DOHH2 (cell line): ENCODE data around the gene CLCN7.

Source experiments
- H3F3A ChIP-seq: fragments of 200-600 bp; sonication (generic), shearing (Covaris generic); 2 replicates; pipeline ENCODE4 v1.6.0; 2016; ENCODE audit warnings: antibody characterized with exemption, mild to moderate bottlenecking; ENCODE audit not compliant: control insufficient read depth, insufficient read depth
- H3K27ac ChIP-seq: fragments of 200-600 bp; sonication (generic); 2 replicates; pipeline ENCODE4 v1.5.1; 2014; ENCODE audit warnings: low read depth, mild to moderate bottlenecking, low read length, moderate library complexity
- H3K27me3 ChIP-seq: fragments of 200-600 bp; sonication (generic); 2 replicates; pipeline ENCODE4 v1.6.1; 2014; ENCODE audit warnings: mild to moderate bottlenecking, low read length, mixed read lengths; ENCODE audit not compliant: control insufficient read depth
- H3K36me3 ChIP-seq: fragments of 200-600 bp; sonication (generic); 2 replicates; pipeline ENCODE4 v1.6.1; 2014; ENCODE audit warnings: mild to moderate bottlenecking, low read length, moderate library complexity, mixed read lengths; ENCODE audit not compliant: control insufficient read depth
- H3K4me1 ChIP-seq: fragments of 200-600 bp; sonication (generic); 2 replicates; pipeline ENCODE4 v1.6.1; 2014; ENCODE audit warnings: mild to moderate bottlenecking, low read length, mixed read lengths; ENCODE audit not compliant: control insufficient read depth
- H3K4me2 ChIP-seq: fragments of 200-600 bp; sonication (generic); 2 replicates; pipeline ENCODE4 v1.6.0; 2014; ENCODE audit warnings: mild to moderate bottlenecking, low read length, moderate library complexity
- H3K4me3 ChIP-seq: fragments of 200-600 bp; sonication (generic); 2 replicates; pipeline ENCODE4 v1.5.1; 2014; ENCODE audit warnings: mild to moderate bottlenecking, low read length, mixed read lengths
- H3K79me2 ChIP-seq: fragments of 200-600 bp; sonication (generic); 2 replicates; pipeline ENCODE4 v1.6.1; 2014; ENCODE audit warnings: mild to moderate bottlenecking, low read length, mixed read lengths; ENCODE audit not compliant: control insufficient read depth
- H3K9me2 ChIP-seq: fragments of 200-600 bp; sonication (generic); replicated peaks from 2 replicates; pipeline ENCODE4 v1.6.1; 2014; ENCODE audit warnings: mild to moderate bottlenecking, low read length, mixed read lengths; ENCODE audit not compliant: control insufficient read depth
- H3K9me3 ChIP-seq: fragments of 200-600 bp; sonication (generic); 2 replicates; pipeline ENCODE4 v1.6.1; 2014; ENCODE audit warnings: antibody characterized with exemption, low read length, mixed read lengths; ENCODE audit not compliant: control insufficient read depth, insufficient read depth
- H4K20me1 ChIP-seq: fragments of 200-600 bp; sonication (generic); 2 replicates; pipeline ENCODE4 v1.6.0; 2014; ENCODE audit warnings: low read depth, mild to moderate bottlenecking, antibody characterized with exemption, low read length, moderate library complexity; ENCODE audit not compliant: control insufficient read depth, insufficient read depth
- EZH2phosphoT487 ChIP-seq: fragments of 200-600 bp; sonication (generic); IDR thresholded peaks from 2 replicates; pipeline ENCODE4 v1.6.1; 2017; ENCODE audit warnings: borderline replicate concordance, mild to moderate bottlenecking, antibody characterized with exemption, low read length, moderate library complexity, mixed read lengths
- TF ChIP-seq, protein P1 (sequence below): fragments of 200-600 bp; sonication (generic); IDR thresholded peaks from one replicate; pipeline ENCODE4 v1.5.1; 2014; ENCODE audit warnings: antibody characterized with exemption, mild to moderate bottlenecking, low read depth, low read length; ENCODE audit not compliant: poor library complexity, severe bottlenecking

Gene CLCN7

DNA sequence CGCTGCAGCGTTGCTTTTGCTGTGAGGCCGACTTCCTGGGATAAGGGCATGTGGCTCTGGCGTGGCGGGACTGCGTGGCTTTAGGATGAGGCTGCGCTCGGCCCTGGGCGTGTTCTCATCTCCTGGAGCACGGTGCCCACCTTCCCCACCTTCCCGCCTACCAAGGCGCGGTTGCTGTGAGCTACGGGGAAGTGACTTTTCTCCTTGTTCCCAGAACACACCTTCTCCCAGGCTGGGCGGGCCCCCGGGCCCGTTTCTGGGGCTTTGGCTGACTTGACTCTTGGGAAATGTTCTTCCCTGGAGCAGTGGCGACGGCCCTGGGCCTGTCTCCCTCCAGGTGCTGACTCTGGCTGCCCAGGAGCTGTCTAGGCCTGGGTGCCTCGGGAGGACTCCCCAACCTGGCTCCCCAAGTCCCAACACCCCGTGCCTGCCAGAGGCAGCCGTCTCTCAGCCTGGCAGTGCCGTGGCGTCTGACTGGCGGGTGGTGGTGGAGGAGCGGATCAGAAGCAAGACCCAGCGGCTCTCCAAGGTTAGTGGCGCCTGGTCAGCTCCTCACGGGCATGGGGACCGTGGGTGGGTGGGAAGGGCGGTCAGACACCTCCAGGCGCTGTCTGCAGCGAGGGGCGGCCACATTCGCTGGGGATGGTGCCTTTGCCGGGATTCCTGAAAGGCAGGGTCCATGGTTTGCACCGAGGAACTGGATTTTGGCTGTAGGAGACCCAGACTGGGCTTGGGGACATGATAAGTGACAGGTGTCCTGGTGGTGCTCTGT is 30.4 kb upstream of the CLCN7 start:
- Histone ChIP-seq H4K20me1 (no peaks in the 10 kb centered on the region), H3K4me3 (no peak overlapping the region), H3K36me3 (peaks cover 44% of the 10 kb centered on the region), H3K9me3 (no peaks in the 10 kb centered on the region), H3K27ac (no peak overlapping the region), H3K4me1 (no peaks in the 10 kb centered on the region), H3K79me2 (no peaks in the 10 kb centered on the region), H3F3A (no peaks in the 10 kb centered on the region), H3K27me3 (no peaks in the 10 kb centered on the region), H3K9me2 (no peaks in the 10 kb centered on the region), H3K4me2 (no peak overlapping the region)
- TF ChIP-seq EZH2phosphoT487: no peak
- TF ChIP-seq, protein P1, sequence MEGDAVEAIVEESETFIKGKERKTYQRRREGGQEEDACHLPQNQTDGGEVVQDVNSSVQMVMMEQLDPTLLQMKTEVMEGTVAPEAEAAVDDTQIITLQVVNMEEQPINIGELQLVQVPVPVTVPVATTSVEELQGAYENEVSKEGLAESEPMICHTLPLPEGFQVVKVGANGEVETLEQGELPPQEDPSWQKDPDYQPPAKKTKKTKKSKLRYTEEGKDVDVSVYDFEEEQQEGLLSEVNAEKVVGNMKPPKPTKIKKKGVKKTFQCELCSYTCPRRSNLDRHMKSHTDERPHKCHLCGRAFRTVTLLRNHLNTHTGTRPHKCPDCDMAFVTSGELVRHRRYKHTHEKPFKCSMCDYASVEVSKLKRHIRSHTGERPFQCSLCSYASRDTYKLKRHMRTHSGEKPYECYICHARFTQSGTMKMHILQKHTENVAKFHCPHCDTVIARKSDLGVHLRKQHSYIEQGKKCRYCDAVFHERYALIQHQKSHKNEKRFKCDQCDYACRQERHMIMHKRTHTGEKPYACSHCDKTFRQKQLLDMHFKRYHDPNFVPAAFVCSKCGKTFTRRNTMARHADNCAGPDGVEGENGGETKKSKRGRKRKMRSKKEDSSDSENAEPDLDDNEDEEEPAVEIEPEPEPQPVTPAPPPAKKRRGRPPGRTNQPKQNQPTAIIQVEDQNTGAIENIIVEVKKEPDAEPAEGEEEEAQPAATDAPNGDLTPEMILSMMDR: no peak

DNA sequence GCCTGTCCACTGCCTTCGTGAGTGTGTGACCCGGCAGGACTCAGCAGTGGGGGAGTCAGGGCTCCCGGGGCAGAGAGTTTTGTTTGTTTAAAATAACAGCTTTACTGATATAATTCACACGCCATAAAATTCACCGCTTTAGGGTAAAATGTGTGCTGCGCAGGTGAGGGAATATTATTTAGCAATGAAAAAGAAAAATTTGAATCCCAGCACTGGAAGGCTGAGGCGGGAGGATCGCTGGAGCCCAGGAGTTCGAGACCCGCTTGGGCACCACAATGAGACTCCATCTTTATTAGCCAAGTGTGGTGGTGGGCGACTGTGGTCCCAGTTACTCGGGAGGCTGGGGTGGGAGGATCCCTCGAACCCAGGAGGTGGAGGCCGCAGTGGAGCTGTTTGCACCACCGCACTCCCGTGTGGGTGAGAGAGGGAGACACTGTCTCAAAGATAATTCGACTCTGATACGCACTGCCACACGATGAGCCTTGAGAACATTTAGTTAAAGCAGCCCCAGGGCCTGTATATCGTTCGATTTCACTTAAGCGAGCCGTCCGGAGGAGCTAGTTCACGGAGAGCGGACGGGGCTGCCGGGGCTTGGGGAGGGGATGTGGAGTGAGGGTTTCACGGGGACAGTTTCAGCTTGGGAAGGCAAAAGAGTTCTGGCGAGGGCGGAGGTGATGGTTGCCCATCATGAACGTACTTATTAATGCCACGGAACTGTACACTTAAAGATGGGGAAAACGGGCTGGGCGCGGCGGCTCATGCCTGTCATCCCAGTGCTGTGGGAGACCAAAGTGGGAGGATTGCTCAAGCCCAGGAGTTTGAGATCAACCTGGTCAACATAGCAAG is 28.5 kb upstream of the CLCN7 start:
- Histone ChIP-seq H3K27me3 (no peaks in the 10 kb centered on the region), H3K27ac (no peak overlapping the region), H3K4me3 (no peak overlapping the region), H3K9me2 (no peaks in the 10 kb centered on the region), H4K20me1 (no peaks in the 10 kb centered on the region), H3K4me2 (no peak overlapping the region), H3K9me3 (no peaks in the 10 kb centered on the region), H3K79me2 (no peaks in the 10 kb centered on the region), H3F3A (no peaks in the 10 kb centered on the region), H3K4me1 (no peaks in the 10 kb centered on the region), H3K36me3 (peaks cover 54% of the 10 kb centered on the region)
- TF ChIP-seq, protein P1: no peak
- TF ChIP-seq EZH2phosphoT487: no peak

DNA sequence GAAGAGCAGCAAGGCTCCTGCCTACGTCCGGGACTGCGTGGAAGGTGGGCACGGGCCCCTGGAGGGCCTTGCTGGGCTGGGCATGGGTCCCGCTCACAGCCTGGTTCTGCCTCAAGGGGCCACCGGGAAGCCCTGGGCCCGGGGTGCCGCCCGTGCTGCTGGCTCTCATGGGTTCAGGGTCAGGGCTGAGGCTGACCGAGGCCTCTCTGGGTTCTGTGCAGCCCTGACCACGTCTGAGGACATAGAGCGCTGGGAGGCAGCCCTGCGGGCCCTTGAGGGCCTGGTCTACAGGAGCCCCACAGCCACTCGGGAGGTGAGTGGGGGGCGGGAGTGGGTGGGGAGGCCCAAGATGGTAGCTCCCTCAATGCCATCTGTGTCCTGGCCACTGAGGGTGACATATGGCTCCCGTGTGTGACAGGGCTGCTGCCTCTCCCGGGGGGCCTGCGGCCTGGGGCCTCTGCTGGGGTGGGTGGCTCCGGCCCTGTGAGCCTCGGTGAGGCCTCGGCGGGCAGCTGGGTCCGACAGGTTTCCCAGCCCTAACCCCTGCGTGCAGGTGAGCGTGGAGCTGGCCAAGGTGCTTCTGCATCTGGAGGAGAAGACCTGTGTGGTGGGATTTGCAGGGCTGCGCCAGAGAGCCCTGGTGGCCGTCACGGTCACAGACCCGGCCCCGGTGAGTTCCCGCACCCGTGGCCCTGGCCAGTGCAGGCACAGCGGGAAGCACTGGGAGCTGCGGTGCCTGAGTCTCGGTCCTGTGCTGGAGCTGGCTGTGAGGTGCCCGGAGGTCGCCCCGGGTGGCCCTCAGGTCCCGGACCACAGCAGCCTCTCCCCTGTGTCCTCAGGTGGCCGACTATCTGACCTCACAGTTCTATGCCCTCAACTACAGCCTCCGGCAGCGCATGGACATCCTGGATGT is 27.5 kb upstream of the CLCN7 start:
- Histone ChIP-seq H3K79me2 (peaks cover 3% of the 10 kb centered on the region), H3K9me3 (no peaks in the 10 kb centered on the region), H3F3A (no peaks in the 10 kb centered on the region), H3K9me2 (no peaks in the 10 kb centered on the region), H3K27me3 (no peaks in the 10 kb centered on the region), H3K4me3 (no peak overlapping the region), H3K36me3 (peaks cover 57% of the 10 kb centered on the region), H3K4me2 (no peak overlapping the region), H4K20me1 (no peaks in the 10 kb centered on the region), H3K4me1 (no peaks in the 10 kb centered on the region), H3K27ac (no peak overlapping the region)
- TF ChIP-seq, protein P1: no peak
- no peak for TF ChIP-seq EZH2phosphoT487
